ENCODE data around the gene ITLN1. TPM values are rescaled to one million over a fixed set of nuclear protein-coding genes. Genes with fewer than 3 reads are reported as not detected.

ITLN1 gene
- total RNA-seq, 1 donor from 2014 or later = 2.7 TPM

GRCh38 chr1:160866695-160867260 is 18.2 kb downstream of the ITLN1 start:
- no peaks in the 10 kb centered on the region for H3K9me3 ChIP-seq
- no peak for ATAC-seq
- H3K27me3 ChIP-seq (ENCODE audit: low read depth) = no peaks in the 10 kb centered on the region
- TF ChIP-seq, protein P1, sequence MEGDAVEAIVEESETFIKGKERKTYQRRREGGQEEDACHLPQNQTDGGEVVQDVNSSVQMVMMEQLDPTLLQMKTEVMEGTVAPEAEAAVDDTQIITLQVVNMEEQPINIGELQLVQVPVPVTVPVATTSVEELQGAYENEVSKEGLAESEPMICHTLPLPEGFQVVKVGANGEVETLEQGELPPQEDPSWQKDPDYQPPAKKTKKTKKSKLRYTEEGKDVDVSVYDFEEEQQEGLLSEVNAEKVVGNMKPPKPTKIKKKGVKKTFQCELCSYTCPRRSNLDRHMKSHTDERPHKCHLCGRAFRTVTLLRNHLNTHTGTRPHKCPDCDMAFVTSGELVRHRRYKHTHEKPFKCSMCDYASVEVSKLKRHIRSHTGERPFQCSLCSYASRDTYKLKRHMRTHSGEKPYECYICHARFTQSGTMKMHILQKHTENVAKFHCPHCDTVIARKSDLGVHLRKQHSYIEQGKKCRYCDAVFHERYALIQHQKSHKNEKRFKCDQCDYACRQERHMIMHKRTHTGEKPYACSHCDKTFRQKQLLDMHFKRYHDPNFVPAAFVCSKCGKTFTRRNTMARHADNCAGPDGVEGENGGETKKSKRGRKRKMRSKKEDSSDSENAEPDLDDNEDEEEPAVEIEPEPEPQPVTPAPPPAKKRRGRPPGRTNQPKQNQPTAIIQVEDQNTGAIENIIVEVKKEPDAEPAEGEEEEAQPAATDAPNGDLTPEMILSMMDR (IDR thresholded peaks at IDR 0.05) = no peak
- no peaks in the 10 kb centered on the region for H3K4me1 ChIP-seq
- no peaks in the 10 kb centered on the region for H3K36me3 ChIP-seq
- H3K4me3 ChIP-seq = no peak overlapping the region
- no peak overlapping the region for H3K27ac ChIP-seq
- DNase-seq = no peak
- intact Hi-C loops (cut with DNase I) = no loop called here

DNA sequence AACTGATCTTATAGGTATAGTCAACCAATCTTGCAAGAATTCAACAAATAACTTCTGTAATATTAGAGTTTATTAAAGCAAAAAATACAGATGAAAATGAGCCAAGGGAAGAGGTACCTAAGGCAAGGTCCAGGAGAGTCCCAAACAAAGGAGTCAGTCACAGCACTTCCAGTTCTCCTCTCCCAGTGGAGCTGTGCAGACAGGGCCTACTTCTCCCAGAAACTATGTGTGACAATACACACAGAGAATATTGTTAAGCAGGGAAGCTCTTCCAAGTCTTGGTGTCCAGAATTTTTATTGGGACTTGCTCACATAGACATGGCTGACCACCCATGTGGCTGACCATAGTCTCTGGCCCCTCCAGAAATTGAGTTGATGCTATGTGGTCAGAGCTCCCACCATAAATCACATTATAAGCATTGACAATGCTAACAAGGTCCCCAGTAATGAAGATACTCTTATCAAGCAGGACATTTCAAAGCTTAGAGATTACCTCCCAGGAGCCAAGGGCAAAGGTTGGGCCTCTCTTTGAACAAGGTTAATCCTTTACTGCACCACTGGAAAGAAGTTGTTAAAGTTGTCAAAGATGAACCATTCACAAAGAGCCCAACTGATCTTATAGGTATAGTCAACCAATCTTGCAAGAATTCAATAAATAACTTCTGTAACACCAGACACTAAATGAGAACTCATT is 18.8 kb downstream of the ITLN1 start:
- no peak for ATAC-seq
- no peak overlapping the region for H3K27ac ChIP-seq
- TF ChIP-seq, protein P1 (IDR thresholded peaks at IDR 0.05) = no peak
- no peak overlapping the region for H3K4me3 ChIP-seq
- H3K4me1 ChIP-seq = peaks cover 3% of the 10 kb centered on the region
- intact Hi-C loops (cut with DNase I) = no loop called here
- no peaks in the 10 kb centered on the region for H3K27me3 ChIP-seq (ENCODE audit: low read depth)
- DNase-seq = no peak
- H3K9me3 ChIP-seq = no peaks in the 10 kb centered on the region
- no peaks in the 10 kb centered on the region for H3K36me3 ChIP-seq

GRCh38 chr1:160865337-160865736 is 19.6 kb downstream of the ITLN1 start:
- peaks cover 11% of the 10 kb centered on the region for H3K4me1 ChIP-seq
- DNase-seq (no peak), ATAC-seq (no peak)
- H3K36me3 ChIP-seq = no peaks in the 10 kb centered on the region
- H3K27ac ChIP-seq = no peak overlapping the region
- no peak overlapping the region for H3K4me3 ChIP-seq
- H3K27me3 ChIP-seq (ENCODE audit: low read depth) = no peaks in the 10 kb centered on the region
- intact Hi-C loops (cut with DNase I) = no loop called here
- TF ChIP-seq, protein P1 (IDR thresholded peaks at IDR 0.05) = no peak
- no peaks in the 10 kb centered on the region for H3K9me3 ChIP-seq

DNA sequence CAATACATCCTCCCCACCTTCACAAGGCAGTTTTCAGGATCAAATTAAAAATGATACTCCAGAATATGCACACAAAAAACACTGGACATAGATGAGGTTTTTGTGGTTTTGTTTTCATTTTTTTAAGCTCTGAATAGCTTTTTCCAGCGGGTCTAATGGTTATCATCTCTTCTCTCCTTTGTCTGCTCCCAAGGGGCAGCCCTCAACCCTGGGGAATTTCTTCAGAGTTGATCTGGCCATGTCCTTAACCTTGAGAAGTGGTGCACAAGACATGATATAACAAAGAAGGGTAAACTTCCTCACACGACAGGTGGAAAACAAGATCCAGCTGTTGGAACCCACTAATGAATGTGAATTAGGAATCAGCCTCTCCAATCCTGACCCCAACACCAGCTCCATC is 20.8 kb downstream of the ITLN1 start:
- TF ChIP-seq, protein P1 (IDR thresholded peaks at IDR 0.05) = no peak
- intact Hi-C loops (cut with DNase I) = no loop called here
- Histone ChIP-seq H3K27ac (no peak overlapping the region), H3K9me3 (no peaks in the 10 kb centered on the region), H3K4me3 (no peak overlapping the region), H3K36me3 (no peaks in the 10 kb centered on the region), H3K4me1 (peaks cover 11% of the 10 kb centered on the region), H3K27me3 (ENCODE audit: low read depth) (no peaks in the 10 kb centered on the region)
- no peak for DNase-seq
- no peak for ATAC-seq

- ATAC-seq (peak; percentile 31 to 43), DNase-seq (no peak)
- H3K4me3 ChIP-seq = no peak overlapping the region
- no peaks in the 10 kb centered on the region for H3K27me3 ChIP-seq (ENCODE audit: low read depth)
- H3K4me1 ChIP-seq = peaks cover 11% of the 10 kb centered on the region
- intact Hi-C loops (cut with DNase I) = no loop called here
- H3K27ac ChIP-seq = no peak overlapping the region
- no peaks in the 10 kb centered on the region for H3K9me3 ChIP-seq
- TF ChIP-seq, protein P1 (IDR thresholded peaks at IDR 0.05) = no peak
- H3K36me3 ChIP-seq = no peaks in the 10 kb centered on the region
Measured at GRCh38 chr1:160863774-160864131, 21.2 kb downstream of the ITLN1 start.

Data from lower lobe of right lung (tissue), 2 donors.